Right cardiac atrium (tissue), 5 donors: Measurements from ENCODE around the gene FEN1. TPM values are rescaled to one million over a fixed set of nuclear protein-coding genes. Genes with fewer than 3 reads are reported as not detected.
A peak's percentile ranks its signal among the peaks of the same experiment; 100 is the strongest.

ENCODE experiments used
- ATAC-seq, 2 donors: fragments of 200-7000 bp; cut with Tn5 transposase; one replicate each; pipeline versions ENCODE4 v1.8.0 to v1.9.1; 2020; ENCODE audit warnings: moderate library complexity in 2 of 2, mild to moderate bottlenecking in 1 of 2
- DNase-seq, 3 donors: peaks; one replicate each; pipeline ENCODE4 v3.0.0-alpha.2; 2020
- H3K27ac ChIP-seq: one replicate; pipeline ENCODE4 v1.5.1; 2013; ENCODE audit warnings: mild to moderate bottlenecking, low read length, control low read depth, moderate library complexity
- H3K27me3 ChIP-seq: one replicate; pipeline ENCODE4 v1.6.1; 2013; ENCODE audit not compliant: control insufficient read depth, insufficient read depth
- H3K4me1 ChIP-seq: one replicate; pipeline ENCODE4 v1.6.1; 2013; ENCODE audit warnings: low read length; ENCODE audit not compliant: control insufficient read depth, insufficient read depth
- H3K4me3 ChIP-seq: one replicate; pipeline ENCODE4 v1.5.1; 2013; ENCODE audit warnings: low read length, control low read depth
- H3K9me3 ChIP-seq: one replicate; pipeline ENCODE4 v1.6.1; 2013; ENCODE audit warnings: low read length; ENCODE audit not compliant: control insufficient read depth
- WGBS: extraction: QIAGEN DNeasy Blood & Tissue Kit; methylation state at CpG from one replicate; pipeline ENCODE4 v1.1.7; 2013; 5-methylcytosine and 5-hydroxymethylcytosine counted together
- intact Hi-C, 4 donors: fragments of 100-400 bp; cut with DNase I; formaldehyde crosslinking; loops; one replicate each; pipeline versions ENCODE4 v1.11.0 to v1.14.0; 2022 to 2023
- polyA plus RNA-seq: library from polyadenylated mRNA; stranded (reverse); fragments of 200-250 nt; gene quantifications from one replicate; pipeline ENCODE4 v1.2.3, GENCODE V29; 2013
- total RNA-seq, 4 donors: library from RNA; stranded (reverse); fragmentation: NEBNext Ultra II Directional; extraction: Animal tissue kit (Norgen Biotek cat#: 25700); gene quantifications; one replicate each; pipeline ENCODE4 v1.2.1, GENCODE V29; 2021
- donor health status: healthy with polysubstance abuse.
- donor health status: DM: no; HTN: yes; CAD: no.
- donor health status: DM: no; HTN: no; CAD: no.
- donor health status: DM: no; HTN: yes; CAD: no; lungs with severe emphysema.
- donor health status: DM: yes; HTN: yes; CAD: no.

Gene FEN1
- total and polyA plus RNA-seq, 5 donors, result 4.6 to 5.4 (median 5.1) TPM

GRCh38 chr11:61828379-61828628, 35.6 kb downstream of the FEN1 start:
- H3K4me3 ChIP-seq, result peak overlapping the region; percentile 65
- H3K27me3 ChIP-seq, result no peaks in the 10 kb centered on the region
- peak in 1 of 3 donors; percentile 26 for DNase-seq
- intact Hi-C loops, result no loop called here
- H3K9me3 ChIP-seq, result no peaks in the 10 kb centered on the region
- no peak for ATAC-seq
- peaks cover 10% of the 10 kb centered on the region for H3K4me1 ChIP-seq
- under 1% methylated on average over 16 of the region's 16 CpGs for WGBS
- peak overlapping the region; percentile 54 for H3K27ac ChIP-seq

GRCh38 chr11:61828629-61829407, 36.1 kb downstream of the FEN1 start:
- no peaks in the 10 kb centered on the region for H3K27me3 ChIP-seq
- peak; percentile 34 to 36 for ATAC-seq
- WGBS, result 1% methylated on average over 55 of the region's 55 CpGs
- intact Hi-C loops, result no loop called here
- peak overlapping the region; percentile 54 for H3K27ac ChIP-seq
- peak; percentile 41 to 80 (median 79) for DNase-seq
- peaks cover 12% of the 10 kb centered on the region for H3K4me1 ChIP-seq
- H3K4me3 ChIP-seq, result peak overlapping the region; percentile 65
- no peaks in the 10 kb centered on the region for H3K9me3 ChIP-seq

GRCh38 chr11:61829806-61830205, 37.1 kb downstream of the FEN1 start:
- no peak for ATAC-seq
- Histone ChIP-seq H3K4me1 (peaks cover 18% of the 10 kb centered on the region), H3K27ac (peak overlapping the region; percentile 54), H3K4me3 (peak overlapping the region; percentile 65), H3K27me3 (no peaks in the 10 kb centered on the region), H3K9me3 (no peaks in the 10 kb centered on the region)
- no peak for DNase-seq
- intact Hi-C loops, result no loop called here
- WGBS, result 75% methylated on average over 4 of the region's 4 CpGs

GRCh38 chr11:61830237-61831105, 37.8 kb downstream of the FEN1 start:
- WGBS, result 43% methylated on average over 8 of the region's 8 CpGs
- intact Hi-C loops, result no loop called here
- no peaks in the 10 kb centered on the region for H3K9me3 ChIP-seq
- DNase-seq, result no peak
- no peaks in the 10 kb centered on the region for H3K27me3 ChIP-seq
- H3K27ac ChIP-seq, result no peak overlapping the region
- ATAC-seq, result no peak
- no peak overlapping the region for H3K4me3 ChIP-seq
- H3K4me1 ChIP-seq, result peaks cover 18% of the 10 kb centered on the region

GRCh38 chr11:61832207-61832606, 39.5 kb downstream of the FEN1 start:
- H3K4me3 ChIP-seq, result no peak overlapping the region
- H3K27me3 ChIP-seq, result no peaks in the 10 kb centered on the region
- no peaks in the 10 kb centered on the region for H3K9me3 ChIP-seq
- intact Hi-C loops, result no loop called here
- H3K4me1 ChIP-seq, result peaks cover 18% of the 10 kb centered on the region
- no peak overlapping the region for H3K27ac ChIP-seq
- DNase-seq (no peak), ATAC-seq (no peak)
- 92% methylated on average over 4 of the region's 4 CpGs for WGBS

- H3K4me1 ChIP-seq, result peaks cover 18% of the 10 kb centered on the region
These were observed 40.0 kb downstream of the FEN1 start for GRCh38 chr11:61832754-61833153.

GRCh38 chr11:61833471-61833870, 40.8 kb downstream of the FEN1 start:
- intact Hi-C loops, result no loop called here
- Histone ChIP-seq H3K4me1 (peaks cover 18% of the 10 kb centered on the region), H3K27me3 (no peaks in the 10 kb centered on the region), H3K9me3 (no peaks in the 10 kb centered on the region), H3K27ac (no peak overlapping the region), H3K4me3 (no peak overlapping the region)
- ATAC-seq, result no peak
- WGBS, result 80% methylated on average over 11 of the region's 11 CpGs
- peak in 1 of 3 donors; percentile 21 for DNase-seq

More at GRCh38 chr11:61832754-61833153, 40.0 kb downstream of the FEN1 start:
- intact Hi-C loops, result no loop called here
- 50% methylated on average over 7 of the region's 7 CpGs for WGBS
- no peak overlapping the region for H3K4me3 ChIP-seq
- ATAC-seq (no peak), DNase-seq (peak in 1 of 3 donors; percentile 50)
- no peak overlapping the region for H3K27ac ChIP-seq
- no peaks in the 10 kb centered on the region for H3K9me3 ChIP-seq
- H3K27me3 ChIP-seq, result no peaks in the 10 kb centered on the region

GRCh38 chr11:61833926-61834277, 41.2 kb downstream of the FEN1 start:
- Histone ChIP-seq H3K4me3 (no peak overlapping the region), H3K27ac (peak overlapping the region; percentile 38), H3K27me3 (no peaks in the 10 kb centered on the region), H3K4me1 (peaks cover 18% of the 10 kb centered on the region), H3K9me3 (no peaks in the 10 kb centered on the region)
- 91% methylated on average over 12 of the region's 12 CpGs for WGBS
- intact Hi-C loops, result no loop called here
- ATAC-seq, result no peak
- DNase-seq, result peak in 1 of 3 donors; percentile 30

- Histone ChIP-seq H3K27me3 (no peaks in the 10 kb centered on the region), H3K4me1 (peaks cover 14% of the 10 kb centered on the region), H3K9me3 (no peaks in the 10 kb centered on the region), H3K4me3 (no peak overlapping the region), H3K27ac (peak overlapping the region; percentile 38)
- peak; percentile 85 to 90 (median 87) for DNase-seq
- WGBS, result 37% methylated on average over 12 of the region's 12 CpGs
- intact Hi-C loops, result no loop called here
- peak; percentile 84 to 93 for ATAC-seq
These were observed 41.8 kb downstream of the FEN1 start for GRCh38 chr11:61834278-61835048.

GRCh38 chr11:61836193-61836592, 43.5 kb downstream of the FEN1 start:
- peaks cover 12% of the 10 kb centered on the region for H3K4me1 ChIP-seq
- 97% methylated on average over 8 of the region's 8 CpGs for WGBS
- ATAC-seq (no peak), DNase-seq (peak in 1 of 3 donors; percentile 26)
- intact Hi-C loops, result no loop called here
- no peak overlapping the region for H3K4me3 ChIP-seq
- no peaks in the 10 kb centered on the region for H3K9me3 ChIP-seq
- H3K27ac ChIP-seq, result no peak overlapping the region
- no peaks in the 10 kb centered on the region for H3K27me3 ChIP-seq
